ENCODE results near the gene CHDH.

The CHDH gene

GRCh38 chr3:53775834-53776251 lies 70.4 kb downstream of the CHDH start:
- TF ChIP-seq CTCF (IDR thresholded peaks at IDR 0.05; ENCODE audit: insufficient read depth, low read length, missing control alignments) = no peak
- no peak for DNase-seq (ENCODE audit: low read depth, low spot score)
- H3K4me3 ChIP-seq (ENCODE audit: low read depth, low read length) = no peak overlapping the region
- ChIA-PET CTCF (interaction anchor here (0.7 to 1.8 kb wide), 3 partner anchors 10 to 70 kb away, joined by 3 to 7 read pairs (median 3); no protein-coding TSS in a partner anchor), POLR2A (no interaction called here)

- H3K4me3 ChIP-seq (ENCODE audit: low read depth, low read length) = no peak overlapping the region
- ChIA-PET CTCF (interaction anchor here (0.7 to 1.8 kb wide), 2 partner anchors 11 to 64 kb away, joined by 3 to 7 read pairs; no protein-coding TSS in a partner anchor), POLR2A (no interaction called here)
- DNase-seq (ENCODE audit: low read depth, low spot score) = no peak
- TF ChIP-seq CTCF (IDR thresholded peaks at IDR 0.05; ENCODE audit: insufficient read depth, low read length, missing control alignments) = no peak
Observed at GRCh38 chr3:53775018-53775417, 71.2 kb downstream of the CHDH start.

GRCh38 chr3:53774414-53774813 lies 71.8 kb downstream of the CHDH start:
- CTCF ChIA-PET = interaction anchor here (1.8 kb wide), 1 partner anchor 11 kb away, joined by 7 read pairs; no protein-coding TSS in a partner anchor
- DNase-seq (ENCODE audit: low read depth, low spot score) = no peak
- no peak for TF ChIP-seq CTCF (IDR thresholded peaks at IDR 0.05; ENCODE audit: insufficient read depth, low read length, missing control alignments)
- POLR2A ChIA-PET = no interaction called here
- H3K4me3 ChIP-seq (ENCODE audit: low read depth, low read length) = no peak overlapping the region

GRCh38 chr3:53773611-53774368 lies 72.4 kb downstream of the CHDH start:
- ChIA-PET POLR2A (interaction anchor here (0.7 kb wide), 1 partner anchor 69 kb away, joined by 3 read pairs; no protein-coding TSS in a partner anchor), CTCF (no interaction called here)
- no peak for TF ChIP-seq CTCF (IDR thresholded peaks at IDR 0.05; ENCODE audit: insufficient read depth, low read length, missing control alignments)
- H3K4me3 ChIP-seq (ENCODE audit: low read depth, low read length) = no peak overlapping the region
- peak; percentile 72 for DNase-seq (ENCODE audit: low read depth, low spot score)

GRCh38 chr3:53773021-53773436 lies 73.2 kb downstream of the CHDH start:
- CTCF ChIA-PET = no interaction called here
- POLR2A ChIA-PET = interaction anchor here (1.4 kb wide), 1 partner anchor 119 kb away, joined by 3 read pairs; the partner anchor contains the start of gene SELENOK
- no peak overlapping the region for H3K4me3 ChIP-seq (ENCODE audit: low read depth, low read length)
- DNase-seq (ENCODE audit: low read depth, low spot score) = no peak
- TF ChIP-seq CTCF (IDR thresholded peaks at IDR 0.05; ENCODE audit: insufficient read depth, low read length, missing control alignments) = no peak

- no peak for DNase-seq (ENCODE audit: low read depth, low spot score)
- POLR2A ChIA-PET = interaction anchor here (1.4 kb wide), 1 partner anchor 119 kb away, joined by 3 read pairs; the partner anchor contains the start of gene SELENOK
- H3K4me3 ChIP-seq (ENCODE audit: low read depth, low read length) = no peak overlapping the region
- TF ChIP-seq CTCF (IDR thresholded peaks at IDR 0.05; ENCODE audit: insufficient read depth, low read length, missing control alignments) = no peak
- CTCF ChIA-PET = no interaction called here
Observed at GRCh38 chr3:53772562-53772961, 73.7 kb downstream of the CHDH start.

All from AG04449 (cell line).